NOMO-1 treated with dmso at 0.1 percent for 144 hours (cell line): ENCODE results near the gene TMEM204.

Experiments used
- DNase-seq: peaks from one replicate; lab custom pipeline; 2025; ENCODE audit not compliant: unreplicated experiment; lab: John Stamatoyannopoulos, UW

The TMEM204 gene

GRCh38 chr16:1537763-1538289 lies 4.4 kb downstream of the TMEM204 start:
- no peak for DNase-seq

- DNase-seq: no peak
Measured at GRCh38 chr16:1538804-1539520, 5.5 kb downstream of the TMEM204 start.

GRCh38 chr16:1539720-1540555 lies 6.5 kb downstream of the TMEM204 start:
- no peak for DNase-seq

- no peak for DNase-seq
Measured at GRCh38 chr16:1540556-1540855, 7.0 kb downstream of the TMEM204 start.

GRCh38 chr16:1541293-1542165 lies 8.1 kb downstream of the TMEM204 start:
- DNase-seq: no peak

- no peak for DNase-seq
Measured at GRCh38 chr16:1542166-1542500, 8.7 kb downstream of the TMEM204 start.

- DNase-seq: no peak
Measured at GRCh38 chr16:1542533-1542932, 9.1 kb downstream of the TMEM204 start.

- peak; percentile 88 for DNase-seq
Measured at GRCh38 chr16:1543085-1543896, 9.8 kb downstream of the TMEM204 start.

- DNase-seq: no peak
Measured at GRCh38 chr16:1545044-1546040, 11.9 kb downstream of the TMEM204 start.

- DNase-seq: no peak
Measured at GRCh38 chr16:1546430-1546829, 13.0 kb downstream of the TMEM204 start.

GRCh38 chr16:1548233-1548632 lies 14.8 kb downstream of the TMEM204 start:
- DNase-seq: no peak

- no peak for DNase-seq
Measured at GRCh38 chr16:1548727-1549126, 15.3 kb downstream of the TMEM204 start.

GRCh38 chr16:1550069-1550468 lies 16.6 kb downstream of the TMEM204 start:
- no peak for DNase-seq

- DNase-seq: no peak
Measured at GRCh38 chr16:1550696-1551095, 17.2 kb downstream of the TMEM204 start.

- no peak for DNase-seq
Measured at GRCh38 chr16:1551166-1551565, 17.7 kb downstream of the TMEM204 start.

- DNase-seq: no peak
Measured at GRCh38 chr16:1552129-1552528, 18.7 kb downstream of the TMEM204 start.

GRCh38 chr16:1553946-1554825 lies 20.7 kb downstream of the TMEM204 start:
- DNase-seq: no peak

GRCh38 chr16:1554826-1555445 lies 21.5 kb downstream of the TMEM204 start:
- no peak for DNase-seq
